Bronchial epithelial cell (primary cell): ENCODE results near the gene MRPL11. TPM values are rescaled to one million over a fixed set of nuclear protein-coding genes. Genes with fewer than 3 reads are reported as not detected.

Experiments used
- DNase-seq: peaks from one replicate; pipeline ENCODE4 v3.0.0-alpha.2; 2010; ENCODE audit warnings: low read depth
- FAIRE-seq: peaks from 2 replicates; lab custom pipeline; 2011; peaks lifted over from hg19 to GRCh38; lab: Jason Lieb, UNC
- H3K27me3 ChIP-seq: 2 replicates; pipeline ENCODE4 v1.5.1; 2011; ENCODE audit warnings: low read length; ENCODE audit not compliant: control insufficient read depth, insufficient read depth
- H3K36me3 ChIP-seq: 2 replicates; pipeline ENCODE4 v1.5.1; 2011; ENCODE audit warnings: low read length; ENCODE audit not compliant: control insufficient read depth, insufficient read depth
- H3K4me3 ChIP-seq: 2 replicates; pipeline ENCODE4 v1.5.1; 2011; ENCODE audit warnings: mild to moderate bottlenecking, low read depth, low read length, control low read depth
- CTCF ChIP-seq: IDR thresholded peaks from 2 replicates; pipeline ENCODE4 v1.5.1; 2011; ENCODE audit warnings: mild to moderate bottlenecking, moderate library complexity, low read length, control low read depth, inconsistent platforms; ENCODE audit not compliant: insufficient read depth, severe bottlenecking
- total RNA-seq: library from RNA; depleted of rRNA; stranded (reverse); fragments of >200 nt; gene quantifications from 2 replicates; pipeline ENCODE4 v1.2.1, GENCODE V29; 2014

Gene MRPL11
- total RNA-seq, 1 donor from 2014 or later, result 43.7 TPM

- Histone ChIP-seq H3K27me3 (no peaks in the 10 kb centered on the region), H3K4me3 (no peak overlapping the region), H3K36me3 (peaks cover 2% of the 10 kb centered on the region)
- DNase-seq (peak; percentile 38), FAIRE-seq (no peak)
- peak; percentile 92 for TF ChIP-seq CTCF
Measured at GRCh38 chr11:66429983-66430602, 8.6 kb downstream of the MRPL11 start.

GRCh38 chr11:66428933-66429332 is 9.7 kb downstream of the MRPL11 start:
- FAIRE-seq (no peak), DNase-seq (no peak)
- no peaks in the 10 kb centered on the region for H3K36me3 ChIP-seq
- H3K27me3 ChIP-seq, result no peaks in the 10 kb centered on the region
- no peak overlapping the region for H3K4me3 ChIP-seq
- TF ChIP-seq CTCF, result no peak

GRCh38 chr11:66426314-66426713 is 12.3 kb downstream of the MRPL11 start:
- no peak for FAIRE-seq
- Histone ChIP-seq H3K4me3 (no peak overlapping the region), H3K27me3 (no peaks in the 10 kb centered on the region), H3K36me3 (no peaks in the 10 kb centered on the region)
- no peak for DNase-seq
- no peak for TF ChIP-seq CTCF

- no peak for FAIRE-seq
- H3K36me3 ChIP-seq, result no peaks in the 10 kb centered on the region
- no peak for TF ChIP-seq CTCF
- DNase-seq, result peak; percentile 63
- no peak overlapping the region for H3K4me3 ChIP-seq
- H3K27me3 ChIP-seq, result peaks cover 16% of the 10 kb centered on the region
Measured at GRCh38 chr11:66421492-66422205, 17.0 kb downstream of the MRPL11 start.

- DNase-seq (no peak), FAIRE-seq (no peak)
- no peak within 1 kb of the TSS for H3K4me3 ChIP-seq
- peaks cover 16% of the 10 kb centered on the region for H3K27me3 ChIP-seq
- no peak for TF ChIP-seq CTCF
- H3K36me3 ChIP-seq, result no peaks in the 10 kb centered on the region
Measured at GRCh38 chr11:66420671-66421476, 17.8 kb downstream of the MRPL11 start, which contains the start of gene NPAS4. Gene NPAS4 (plus strand): TSS chr11:66421035. CDS start chr11:66421180, 145 bp downstream.
